H9 (cell line): ENCODE results near the gene HRH1. TPM values are rescaled to one million over a fixed set of nuclear protein-coding genes. Genes with fewer than 3 reads are reported as not detected.

Experiments
- DNase-seq: peaks from one replicate; pipeline ENCODE4 v3.0.0-alpha.2; 2017
- H2AFZ ChIP-seq: one replicate; pipeline ENCODE4 v1.6.1; 2013; ENCODE audit warnings: mild to moderate bottlenecking, low read length, control low read depth, moderate library complexity
- H2AK5ac ChIP-seq: 2 replicates; pipeline ENCODE4 v1.6.1; 2013; ENCODE audit warnings: low read length, control low read depth, mixed read lengths; ENCODE audit not compliant: insufficient read length
- H2BK120ac ChIP-seq: one replicate; pipeline ENCODE4 v1.6.1; 2013; ENCODE audit warnings: low read depth, mild to moderate bottlenecking, low read length, control low read depth, inconsistent platforms; ENCODE audit not compliant: poor library complexity, severe bottlenecking
- H2BK12ac ChIP-seq: 2 replicates; pipeline ENCODE4 v1.6.1; 2013; ENCODE audit warnings: low read length, control low read depth, mixed read lengths, low read depth; ENCODE audit not compliant: insufficient read length
- H2BK15ac ChIP-seq: 2 replicates; pipeline ENCODE4 v1.6.1; 2013; ENCODE audit warnings: low read depth, low read length, control low read depth
- H2BK20ac ChIP-seq: one replicate; pipeline ENCODE4 v1.6.1; 2013; ENCODE audit warnings: low read depth, mild to moderate bottlenecking, low read length, control low read depth, inconsistent platforms; ENCODE audit not compliant: poor library complexity, severe bottlenecking
- H2BK5ac ChIP-seq: 2 replicates; pipeline ENCODE4 v1.6.1; 2013; ENCODE audit warnings: low read length, control low read depth, mixed read lengths; ENCODE audit not compliant: insufficient read length
- H3K14ac ChIP-seq: 2 replicates; pipeline ENCODE4 v1.6.1; 2013; ENCODE audit warnings: low read length, control low read depth; ENCODE audit not compliant: insufficient read depth
- H3K18ac ChIP-seq: 2 replicates; pipeline ENCODE4 v1.6.1; 2013; ENCODE audit warnings: low read depth, mild to moderate bottlenecking, mixed read lengths, low read length, control low read depth; ENCODE audit not compliant: insufficient read length
- H3K23ac ChIP-seq: 2 replicates; pipeline ENCODE4 v1.6.1; 2013; ENCODE audit warnings: low read length, control low read depth, mixed read lengths, low read depth; ENCODE audit not compliant: insufficient read length
- H3K23me2 ChIP-seq: 2 replicates; pipeline ENCODE4 v1.6.1; 2013; ENCODE audit warnings: low read depth, mild to moderate bottlenecking, mixed read lengths, low read length, control low read depth; ENCODE audit not compliant: insufficient read length, poor library complexity, severe bottlenecking
- H3K27ac ChIP-seq: 2 replicates; pipeline ENCODE4 v1.5.1; 2013; ENCODE audit warnings: low read length, control low read depth, mixed read lengths, low read depth; ENCODE audit not compliant: insufficient read length
- H3K27me3 ChIP-seq: 2 replicates; pipeline ENCODE4 v1.6.1; 2013; ENCODE audit warnings: low read length, control low read depth, inconsistent platforms; ENCODE audit not compliant: insufficient read depth
- H3K4ac ChIP-seq: 2 replicates; pipeline ENCODE4 v1.6.1; 2013; ENCODE audit warnings: low read depth, mild to moderate bottlenecking, control low read depth, inconsistent platforms, low read length, moderate library complexity
- H3K4me1 ChIP-seq: 2 replicates; pipeline ENCODE4 v1.6.1; 2013; ENCODE audit warnings: low read length, control low read depth, inconsistent platforms; ENCODE audit not compliant: insufficient read depth
- H3K4me2 ChIP-seq: 2 replicates; pipeline ENCODE4 v1.6.1; 2013; ENCODE audit warnings: low read length, control low read depth, mixed read lengths; ENCODE audit not compliant: insufficient read length, insufficient read depth
- H3K56ac ChIP-seq: 2 replicates; pipeline ENCODE4 v1.6.1; 2013; ENCODE audit warnings: low read depth, mild to moderate bottlenecking, mixed read lengths, low read length, control low read depth; ENCODE audit not compliant: insufficient read length
- H3K79me1 ChIP-seq: 2 replicates; pipeline ENCODE4 v1.6.1; 2013; ENCODE audit warnings: low read depth, mild to moderate bottlenecking, moderate library complexity, low read length, control low read depth, inconsistent platforms; ENCODE audit not compliant: insufficient read depth, poor library complexity, severe bottlenecking
- H3K79me2 ChIP-seq: 2 replicates; pipeline ENCODE4 v1.6.1; 2013; ENCODE audit warnings: low read length, control low read depth, inconsistent platforms; ENCODE audit not compliant: insufficient read depth
- H3K9ac ChIP-seq: 2 replicates; pipeline ENCODE4 v1.6.1; 2013; ENCODE audit warnings: low read length, control low read depth, mixed read lengths; ENCODE audit not compliant: insufficient read length; ENCODE audit errors: extremely low read depth
- H3K9me3 ChIP-seq: one replicate; pipeline ENCODE4 v1.6.1; 2013; ENCODE audit warnings: low read depth, low read length, inconsistent platforms; ENCODE audit not compliant: control insufficient read depth
- H3T11ph ChIP-seq: one replicate; pipeline ENCODE4 v1.6.1; 2013; ENCODE audit warnings: mild to moderate bottlenecking, low read length, control low read depth, inconsistent platforms
- H4K20me1 ChIP-seq: one replicate; pipeline ENCODE4 v1.6.1; 2013; ENCODE audit not compliant: control insufficient read depth, insufficient read length, insufficient read depth
- H4K5ac ChIP-seq: 2 replicates; pipeline ENCODE4 v1.6.1; 2013; ENCODE audit warnings: low read depth, mild to moderate bottlenecking, mixed read lengths, low read length, control low read depth; ENCODE audit not compliant: insufficient read length
- H4K8ac ChIP-seq: replicated peaks from 2 replicates; pipeline ENCODE4 v1.6.1; 2013; ENCODE audit warnings: low read length, control low read depth, mixed read lengths, low read depth; ENCODE audit not compliant: insufficient read length
- H4K91ac ChIP-seq: 2 replicates; pipeline ENCODE4 v1.6.1; 2013; ENCODE audit warnings: low read depth, mild to moderate bottlenecking, moderate library complexity, mixed read lengths, low read length, control low read depth; ENCODE audit not compliant: insufficient read length
- H3K27ac Mint-ChIP-seq, 3 experiments: 2 replicates in 2 of 3; 3 replicates in 1 of 3; pipeline ENCODE4 v1.8.0; 2020 to 2021; ENCODE audit warnings: mixed read lengths in 3 of 3, mild to moderate bottlenecking in 1 of 3, moderate library complexity in 1 of 3
- H3K27me3 Mint-ChIP-seq: 2 replicates; pipeline ENCODE4 v1.8.0; 2021; ENCODE audit warnings: low read depth, mild to moderate bottlenecking, moderate library complexity, mixed read lengths
- H3K36me3 Mint-ChIP-seq, 3 experiments: 2 replicates in 2 of 3; 3 replicates in 1 of 3; pipeline ENCODE4 v1.8.0; 2020 to 2021; ENCODE audit warnings: low read depth in 3 of 3, mixed read lengths in 3 of 3; ENCODE audit not compliant: insufficient read depth in 1 of 3
- H3K4me1 Mint-ChIP-seq, 2 experiments: 2 replicates each; pipeline ENCODE4 v1.8.0; 2020; ENCODE audit warnings: mixed read lengths in 2 of 2
- H3K4me3 Mint-ChIP-seq, 2 experiments: 2 replicates in 1 of 2; 3 replicates in 1 of 2; pipeline ENCODE4 v1.8.0; 2020 to 2021; ENCODE audit warnings: mild to moderate bottlenecking in 2 of 2, mixed read lengths in 2 of 2, moderate library complexity in 1 of 2
- H3K9me3 Mint-ChIP-seq, 2 experiments: 2 replicates in 1 of 2; 3 replicates in 1 of 2; pipeline ENCODE4 v1.8.0; 2020; ENCODE audit warnings: mild to moderate bottlenecking in 2 of 2, mixed read lengths in 2 of 2, moderate library complexity in 1 of 2
- CTCF ChIP-seq: fragments of 200-600 bp; sonication (generic); conservative IDR thresholded peaks from 3 replicates; pipeline ENCODE4 v1.8.0; 2021; ENCODE audit warnings: antibody characterized with exemption, mild to moderate bottlenecking
- WGBS: extraction: QIAGEN DNeasy Blood & Tissue Kit; methylation state at CpG from one replicate; pipeline ENCODE4 v1.1.7; 2013; ENCODE audit warnings: missing lambda C conversion rate, low lambda C conversion rate, mixed read lengths; ENCODE audit not compliant: insufficient read length; ENCODE audit errors: extremely low coverage; 5-methylcytosine and 5-hydroxymethylcytosine counted together
- total RNA-seq: library from RNA; stranded (reverse); gene quantifications from 2 replicates; pipeline ENCODE4 v1.2.1, GENCODE V29; 2021

Gene HRH1
- total RNA-seq, 1 experiment from 2014 or later = 0.74 TPM

- no peaks in the 10 kb centered on the region for H3K9me3 ChIP-seq
- H2BK5ac ChIP-seq = no peak overlapping the region
- H3K27me3 Mint-ChIP-seq = peaks cover 2% of the 10 kb centered on the region; the same call in 1 of the 2 replicates
- no peak overlapping the region for H3K14ac ChIP-seq
- no peak overlapping the region for H3K4me3 Mint-ChIP-seq
- no peak overlapping the region for H3T11ph ChIP-seq
- H3K9me3 Mint-ChIP-seq = no peaks in the 10 kb centered on the region; a peak in 1 of 5 replicates
- no peak for TF ChIP-seq CTCF
- no peak overlapping the region for H2AFZ ChIP-seq
- H3K4me1 Mint-ChIP-seq = no peaks in the 10 kb centered on the region
- no peak overlapping the region for H3K18ac ChIP-seq
- no peak overlapping the region for H4K5ac ChIP-seq
- no peaks in the 10 kb centered on the region for H3K4me1 ChIP-seq
- H3K56ac ChIP-seq = no peak overlapping the region
- no peaks in the 10 kb centered on the region for H3K79me2 ChIP-seq
- H3K36me3 Mint-ChIP-seq = no peaks in the 10 kb centered on the region
- no peak overlapping the region for H2BK120ac ChIP-seq
- no peak overlapping the region for H2BK20ac ChIP-seq
- H2BK15ac ChIP-seq = no peak overlapping the region
- no peak overlapping the region for H3K4me2 ChIP-seq
- whole genome bisulfite sequencing = no CpG with 5 or more reads among the region's 6 CpGs
- H3K27ac ChIP-seq = no peak overlapping the region
- H3K4ac ChIP-seq = no peak overlapping the region
- no peaks in the 10 kb centered on the region for H3K79me1 ChIP-seq
- H3K23me2 ChIP-seq = no peaks in the 10 kb centered on the region
- H2BK12ac ChIP-seq = no peak overlapping the region
- H3K9ac ChIP-seq = no peak overlapping the region
- H4K8ac ChIP-seq = no peak overlapping the region
- H4K91ac ChIP-seq = no peak overlapping the region
- no peaks in the 10 kb centered on the region for H3K27me3 ChIP-seq
- H4K20me1 ChIP-seq = no peaks in the 10 kb centered on the region
- H2AK5ac ChIP-seq = no peak overlapping the region
- DNase-seq = no peak
- no peak overlapping the region for H3K27ac Mint-ChIP-seq
- H3K23ac ChIP-seq = no peak overlapping the region
Observed at GRCh38 chr3:11245827-11246662, 91.8 kb downstream of the HRH1 start.
